ENCODE results near the gene EPHA6.

- TF ChIP-seq CTCF (IDR thresholded peaks at IDR 0.05) (no peak), POLR2A (IDR thresholded peaks at IDR 0.05) (no peak)
Observed at GRCh38 chr3:97438131-97438530, 623.7 kb downstream of the EPHA6 start.
